Measurements from ENCODE around the gene ARHGEF28.

GRCh38 chr5:73952872-73953271 is 326.9 kb downstream of the ARHGEF28 start:
- TF ChIP-seq CTCF (conservative IDR thresholded peaks at IDR 0.05; ENCODE audit: low read depth, low read length) (no peak), CEBPB (IDR thresholded peaks at IDR 0.05; ENCODE audit: low read depth, low read length) (no peak), RAD21 (IDR thresholded peaks at IDR 0.05; ENCODE audit: low read length) (no peak), POLR2A (IDR thresholded peaks at IDR 0.05; ENCODE audit: low read depth, low read length) (no peak), RFX5 (IDR thresholded peaks at IDR 0.05; ENCODE audit: low read depth, low read length) (no peak), MAZ (IDR thresholded peaks at IDR 0.05; ENCODE audit: borderline replicate concordance, low read depth, low read length) (no peak), USF2 (IDR thresholded peaks at IDR 0.05; ENCODE audit: low read depth, low read length) (no peak)
